GM18511 (cell line): ENCODE data around the gene POLA1.

Experiments
- ATAC-seq: cut with Tn5 transposase; IDR thresholded peaks from one replicate; pipeline ENCODE4 v1.9.1; 2021; ENCODE audit warnings: mild to moderate bottlenecking, moderate library complexity; ENCODE audit not compliant: unreplicated experiment

Gene POLA1

DNA sequence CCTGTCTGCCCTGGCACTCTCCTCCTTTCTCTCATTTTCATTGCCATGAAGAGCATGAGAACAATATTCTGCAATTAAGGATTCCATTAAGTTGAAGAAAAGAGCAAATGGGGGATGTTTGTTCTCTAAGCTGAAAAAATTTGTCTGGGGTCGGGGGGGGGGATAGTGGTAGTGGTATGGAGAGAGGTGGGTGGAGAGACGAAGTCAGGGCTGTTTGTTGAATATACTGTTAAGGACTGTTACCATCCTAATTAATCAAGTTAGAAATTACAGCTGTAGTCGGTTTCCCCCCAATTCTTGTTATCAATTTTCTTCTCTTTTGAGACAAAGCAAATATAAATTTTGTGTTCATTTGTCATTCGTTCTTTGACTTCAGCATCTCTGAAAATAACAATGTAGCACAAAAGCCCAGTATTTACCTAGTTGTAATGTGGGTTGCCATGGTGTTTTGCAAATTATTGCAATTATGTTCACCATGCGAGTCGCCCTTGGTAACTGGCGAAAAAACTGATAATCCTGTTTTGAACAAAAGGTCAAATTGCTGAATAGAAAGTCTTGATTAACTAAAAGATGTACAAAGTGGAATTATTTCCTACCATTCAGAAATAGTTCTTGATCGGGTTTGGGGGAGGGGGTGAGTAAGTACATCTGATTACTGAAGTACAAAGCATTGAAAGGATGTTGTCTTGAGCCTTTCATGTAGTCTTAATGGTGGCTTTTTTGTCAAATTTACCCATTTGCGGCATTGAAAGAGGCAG lies 183.0 kb downstream of the POLA1 start:
- ATAC-seq: no peak

DNA sequence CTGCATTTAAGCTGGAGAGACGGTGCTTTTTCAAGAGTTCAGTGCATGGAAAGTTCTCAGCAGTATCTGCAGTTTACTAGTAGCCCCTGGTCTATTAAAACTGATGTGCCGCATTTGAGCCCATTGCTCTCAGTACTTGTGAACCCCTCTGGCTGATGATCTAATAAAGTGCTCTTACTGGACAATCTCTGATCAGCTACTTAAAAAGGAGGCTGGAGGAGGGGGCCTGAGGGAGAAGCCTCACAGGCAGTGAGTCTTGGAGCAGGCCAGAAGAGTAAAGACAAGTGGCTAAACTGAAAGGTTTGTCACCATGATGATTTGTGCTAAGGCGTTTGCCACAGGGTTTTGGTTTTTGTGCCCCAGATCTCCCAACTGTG lies 183.6 kb downstream of the POLA1 start:
- ATAC-seq: no peak

DNA sequence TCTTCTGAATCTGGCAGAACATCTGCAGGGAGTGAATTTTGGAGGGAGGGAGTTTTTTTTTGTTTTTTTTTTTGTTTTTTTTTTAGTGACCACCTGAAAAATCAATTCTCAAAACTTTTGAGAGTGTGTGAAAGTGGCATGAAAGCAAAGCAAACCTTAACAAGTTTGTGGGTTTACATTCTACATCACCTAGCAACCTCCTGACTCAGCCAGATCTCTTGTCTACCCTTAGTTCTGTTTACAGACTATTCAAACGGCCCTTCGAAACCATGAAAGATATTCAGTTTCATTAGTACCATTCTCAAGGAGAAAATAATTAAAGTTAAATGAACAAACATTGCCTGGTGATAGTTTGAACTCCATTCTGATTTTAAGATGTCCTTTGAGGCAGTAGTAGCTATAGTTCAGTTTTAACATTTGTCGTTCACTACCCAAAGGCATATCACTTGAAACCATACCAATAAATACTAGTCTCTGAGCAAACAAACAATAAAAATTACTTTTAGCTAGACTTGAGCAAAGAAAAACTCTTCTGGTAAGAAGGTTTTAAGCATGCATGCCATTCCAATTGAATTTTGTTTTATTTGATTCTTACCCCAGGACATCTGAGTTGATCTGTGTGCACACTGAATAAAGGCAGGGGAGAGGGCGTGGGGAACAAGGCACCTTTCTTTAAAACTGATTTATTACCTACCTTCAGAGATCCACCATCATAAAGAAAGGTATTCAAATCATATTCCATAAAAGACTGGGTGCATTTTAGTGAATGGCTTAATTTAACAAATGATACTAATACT lies 184.3 kb downstream of the POLA1 start:
- no peak for ATAC-seq

DNA sequence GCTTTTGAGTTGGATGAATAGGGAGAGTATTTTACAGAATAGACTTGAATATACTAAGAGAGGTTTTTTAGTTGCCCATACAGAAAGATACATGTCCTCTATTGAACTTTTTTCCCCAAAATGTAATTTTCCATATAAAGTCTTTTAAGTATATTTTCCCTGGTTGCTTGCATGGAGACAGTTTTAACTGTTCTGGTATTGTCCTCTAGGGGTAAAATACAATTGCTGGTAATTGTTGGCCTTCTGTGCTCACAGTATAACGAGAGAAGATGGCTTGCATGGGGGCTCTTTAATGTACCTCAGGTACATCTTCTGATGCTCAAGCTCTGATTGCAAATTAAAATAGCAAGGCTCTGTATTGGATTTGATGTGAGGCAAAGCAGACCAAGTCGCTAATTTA lies 186.0 kb downstream of the POLA1 start:
- no peak for ATAC-seq

DNA sequence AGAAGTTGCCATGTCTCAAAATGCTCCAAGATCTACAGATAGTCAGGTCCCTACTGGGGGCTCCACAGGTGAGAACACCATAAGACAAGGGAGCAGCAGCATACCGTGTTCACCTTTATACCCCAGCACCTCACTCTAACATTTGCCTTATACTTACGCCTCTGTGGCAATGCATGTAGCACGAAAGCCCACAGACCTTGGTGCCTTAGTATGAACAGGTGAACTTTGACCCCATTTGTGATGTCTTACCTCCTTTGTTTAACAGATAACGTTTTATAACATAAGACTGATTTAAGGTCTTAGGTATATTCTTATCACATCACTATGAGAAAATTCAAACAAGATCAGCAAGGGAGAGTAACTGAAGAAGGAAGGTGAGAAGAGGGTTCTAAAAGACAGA lies 193.2 kb downstream of the POLA1 start:
- ATAC-seq: no peak

DNA sequence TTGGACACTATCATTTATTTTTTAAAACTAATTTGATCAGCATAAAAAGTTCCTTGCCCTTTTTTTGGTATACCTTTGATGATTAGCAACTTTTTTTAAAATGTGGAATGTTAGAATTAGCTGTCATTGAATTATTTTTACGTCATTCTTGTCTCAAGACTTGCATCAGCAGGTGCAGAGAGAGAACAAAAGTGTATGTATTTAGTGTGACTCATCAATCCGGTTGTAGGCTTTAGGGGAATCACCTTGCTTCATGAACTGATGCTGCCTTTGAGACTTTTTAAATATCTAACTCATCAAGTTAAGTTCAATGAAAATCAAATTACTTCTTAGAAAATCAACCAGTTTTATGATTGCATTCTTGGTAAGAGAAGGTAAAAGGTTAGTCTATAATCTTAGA lies 197.0 kb downstream of the POLA1 start:
- ATAC-seq: no peak

DNA sequence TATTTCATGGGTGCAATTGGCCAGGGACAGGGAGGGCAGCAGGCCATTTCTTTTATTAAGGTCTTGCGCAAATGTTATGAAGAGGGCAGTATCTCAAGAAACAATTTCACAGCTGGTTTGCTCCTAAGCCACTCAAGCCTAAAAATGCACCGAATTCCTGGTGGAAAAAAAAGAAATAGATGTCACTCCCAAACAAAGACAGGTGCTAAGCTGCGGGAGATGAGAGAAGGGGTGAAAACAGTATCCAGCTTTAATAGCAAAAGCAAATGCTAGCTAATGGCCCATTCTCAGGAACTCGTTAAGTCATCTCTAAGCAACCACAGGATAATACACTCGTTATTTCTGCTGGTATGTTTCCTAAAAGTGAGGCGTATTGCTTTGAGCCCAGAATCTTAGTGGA lies 205.7 kb downstream of the POLA1 start:
- ATAC-seq: no peak

DNA sequence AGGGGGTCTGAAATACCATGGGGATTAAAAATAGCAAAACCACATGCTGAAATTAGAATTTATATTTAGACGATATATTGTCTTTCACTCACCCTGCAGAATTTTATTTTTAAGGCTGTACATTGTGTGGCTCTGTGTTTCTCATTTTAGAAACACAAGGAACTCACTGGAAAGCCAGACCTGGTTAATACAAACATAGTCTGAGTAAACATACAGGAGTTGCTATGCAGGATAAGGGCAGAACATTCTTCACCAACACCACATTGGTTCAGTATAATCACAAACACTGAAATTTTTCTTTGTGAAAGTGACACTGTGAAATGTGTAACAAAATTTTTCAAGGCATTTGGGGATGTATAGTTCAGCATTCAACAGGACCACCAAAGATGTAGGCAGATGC lies 206.5 kb downstream of the POLA1 start:
- no peak for ATAC-seq

DNA sequence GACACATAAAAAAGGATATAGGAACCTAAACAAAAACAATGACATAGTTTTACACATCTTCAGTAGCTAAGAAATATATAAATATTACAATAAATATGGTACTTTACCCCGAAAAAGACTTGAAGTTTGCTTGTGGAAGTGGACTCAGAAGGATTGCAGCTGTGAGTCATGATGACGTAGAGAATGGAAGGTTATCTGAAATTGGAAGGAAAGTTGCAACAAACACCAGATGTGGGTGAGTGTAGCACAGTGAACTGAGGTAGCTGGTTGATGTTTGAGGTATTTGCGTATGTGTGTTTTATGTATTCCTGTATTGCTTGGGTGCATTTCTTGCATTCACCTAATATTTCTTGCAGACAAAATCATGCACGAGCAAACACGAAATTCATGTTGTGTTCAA lies 209.1 kb downstream of the POLA1 start:
- ATAC-seq: no peak

DNA sequence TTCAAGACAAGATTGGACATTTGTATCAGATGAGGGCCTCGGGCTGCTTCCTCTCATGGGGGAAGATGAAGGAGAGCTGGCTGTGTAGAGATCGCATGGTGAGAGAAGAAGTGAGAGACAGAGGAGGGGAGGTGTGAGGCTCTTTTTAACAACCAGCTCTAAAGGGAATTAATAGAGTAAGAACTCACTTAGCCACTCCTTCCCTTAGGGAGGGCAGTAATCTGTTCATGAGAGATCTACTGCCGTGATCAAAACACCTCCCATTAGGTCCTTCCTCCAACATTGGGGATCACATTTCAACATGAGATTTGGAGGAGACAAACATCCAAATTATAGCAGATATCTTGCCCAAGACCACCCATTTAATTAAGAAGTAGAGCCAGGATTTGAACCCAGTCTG lies 225.0 kb downstream of the POLA1 start:
- no peak for ATAC-seq

DNA sequence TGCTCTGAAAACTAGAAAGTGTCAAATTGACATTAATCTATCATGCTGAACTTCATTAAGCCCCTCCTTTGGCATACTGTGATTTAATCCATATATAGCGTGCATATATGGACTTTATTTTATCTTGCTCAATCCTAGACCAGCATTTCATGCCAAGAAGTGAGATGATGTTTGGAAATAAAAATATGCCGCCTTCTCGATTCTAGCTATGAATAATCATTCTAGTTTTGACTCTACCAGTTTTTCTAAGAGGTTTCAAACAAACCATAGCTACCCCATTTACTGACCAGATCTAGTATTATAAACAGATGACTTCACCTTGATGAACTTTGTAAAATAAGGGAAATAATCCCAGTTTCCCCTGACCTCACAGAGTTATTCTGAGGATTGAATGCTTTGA lies 227.1 kb downstream of the POLA1 start:
- no peak for ATAC-seq

DNA sequence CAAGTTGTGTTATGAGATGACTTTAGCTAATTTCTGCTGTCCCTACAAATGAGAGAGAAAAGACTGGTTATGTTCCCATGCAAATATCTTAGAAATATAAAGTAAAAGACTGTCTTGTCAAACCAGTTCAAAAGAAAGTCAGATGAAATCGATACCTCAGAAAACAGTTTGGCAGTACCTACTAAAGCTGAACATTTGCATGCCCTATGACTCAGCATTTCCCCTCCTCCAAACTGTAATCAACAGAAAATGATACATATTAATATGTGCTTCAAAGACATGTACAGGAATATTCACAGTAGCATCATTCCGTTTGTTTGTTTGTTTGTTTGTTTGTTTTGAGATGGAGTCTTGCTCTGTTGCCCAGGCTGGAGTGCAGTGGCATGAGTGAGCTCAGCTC lies 231.7 kb downstream of the POLA1 start:
- ATAC-seq: no peak

DNA sequence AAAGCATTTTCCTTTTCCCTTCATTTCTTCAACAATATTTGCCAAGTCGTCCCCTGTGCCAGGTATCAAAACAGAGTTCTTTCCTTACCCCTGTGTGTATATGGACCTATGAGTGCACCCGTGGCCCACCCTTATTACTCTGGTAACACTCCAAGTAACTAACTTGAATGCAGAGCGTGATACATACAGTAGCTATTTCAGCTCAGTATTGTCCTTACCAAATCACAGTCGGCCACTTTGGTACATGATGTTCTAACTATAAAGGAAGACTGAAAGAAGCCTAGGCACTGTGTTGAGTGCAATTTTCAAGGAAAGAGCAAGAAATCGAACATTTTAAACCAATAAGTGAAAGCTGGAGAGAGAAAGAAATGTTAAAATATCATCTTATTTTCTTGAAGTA lies 233.7 kb downstream of the POLA1 start:
- ATAC-seq: no peak

DNA sequence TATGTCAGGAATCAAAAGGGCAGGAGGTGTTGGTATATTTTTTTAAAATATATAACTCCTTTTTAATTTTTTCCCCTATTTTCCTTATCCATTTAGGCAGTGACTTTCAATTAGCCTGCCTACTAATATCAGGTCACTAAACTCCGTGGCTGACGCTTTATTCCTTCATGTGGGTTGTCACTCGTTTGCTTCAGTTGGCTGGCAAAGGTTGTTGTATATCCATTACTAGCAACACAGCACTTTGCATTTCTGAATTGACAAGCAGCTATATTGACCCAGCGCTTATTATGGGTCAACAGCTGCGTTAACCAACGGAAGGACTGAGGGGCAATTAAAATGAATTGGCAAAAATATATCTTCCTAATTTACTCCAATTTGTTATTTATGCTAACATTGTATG lies 234.4 kb downstream of the POLA1 start:
- no peak for ATAC-seq

DNA sequence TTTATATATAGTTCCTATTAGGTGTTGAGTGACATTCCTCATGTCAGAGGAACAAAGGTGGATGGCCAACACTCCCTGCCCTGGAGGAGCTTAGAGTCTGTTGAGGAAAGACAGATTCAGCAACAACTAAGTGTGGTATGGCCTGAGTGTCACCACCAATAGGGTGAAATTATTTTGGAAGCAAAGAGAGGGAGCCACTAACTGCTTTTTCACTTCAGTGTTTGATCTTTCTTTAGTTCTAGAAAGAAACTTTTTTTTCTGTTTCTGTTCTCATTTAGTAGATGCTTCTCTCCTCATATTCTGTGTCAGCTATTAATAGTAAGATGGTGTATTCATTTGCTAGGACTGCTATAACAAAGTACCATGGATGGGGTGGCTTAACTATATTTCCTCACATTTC lies 240.6 kb downstream of the POLA1 start:
- ATAC-seq: no peak

DNA sequence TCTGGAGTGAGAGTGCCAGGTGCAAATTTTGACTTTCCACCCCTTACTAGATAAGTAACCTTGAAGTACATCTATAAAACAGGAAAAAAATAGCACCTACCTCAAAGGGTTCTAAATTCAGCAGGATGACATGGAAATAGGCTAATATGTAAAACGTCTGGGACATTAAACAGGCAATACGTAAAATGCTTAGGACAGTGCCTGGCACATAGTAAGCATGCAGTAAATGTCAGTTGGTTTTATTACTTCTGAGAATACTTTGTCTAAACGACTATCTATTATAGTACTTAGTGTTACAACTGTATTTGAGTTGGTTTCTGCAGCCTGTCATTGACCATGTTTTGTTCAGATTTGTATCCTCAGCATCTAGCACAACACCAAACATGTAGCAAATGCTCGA lies 251.3 kb downstream of the POLA1 start:
- ATAC-seq: no peak

DNA sequence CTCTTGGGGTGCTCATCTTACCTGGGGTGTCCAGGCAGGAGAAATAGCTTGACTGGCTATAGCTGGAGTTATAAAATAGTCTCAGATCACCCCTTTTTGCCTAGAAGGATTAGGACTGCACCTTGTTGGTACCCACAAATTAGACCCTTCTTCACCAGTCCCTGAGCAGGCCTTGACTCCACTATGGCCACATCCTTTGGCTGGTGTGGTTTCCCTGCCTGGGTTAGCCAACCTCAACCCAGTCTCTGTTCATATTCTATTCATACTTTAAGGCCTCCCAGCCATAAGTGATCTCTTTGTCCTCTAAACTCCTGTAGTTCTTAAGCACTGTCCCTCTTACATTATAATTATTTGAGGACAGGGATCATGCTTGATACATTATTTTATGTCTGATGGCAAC lies 252.7 kb downstream of the POLA1 start:
- no peak for ATAC-seq

DNA sequence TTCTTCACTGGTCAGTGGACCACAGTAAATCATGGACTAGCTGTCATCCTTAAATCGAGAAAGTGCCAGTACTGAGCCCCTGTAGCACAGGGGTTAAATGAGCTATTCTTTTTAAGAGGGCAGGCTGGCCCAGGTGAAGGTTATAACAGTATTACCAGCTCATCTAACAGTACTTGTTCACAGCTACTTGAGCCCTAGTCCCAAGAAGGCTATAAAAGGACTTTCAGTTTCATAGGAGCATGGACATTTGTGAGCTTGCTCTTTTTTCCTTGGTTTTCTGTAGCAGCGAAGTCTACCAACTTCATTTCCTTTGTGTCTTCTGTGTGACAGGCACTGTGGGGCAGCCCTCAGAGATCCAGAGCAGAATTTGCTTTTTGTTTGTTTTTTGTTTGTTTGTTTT lies 261.0 kb downstream of the POLA1 start:
- no peak for ATAC-seq

DNA sequence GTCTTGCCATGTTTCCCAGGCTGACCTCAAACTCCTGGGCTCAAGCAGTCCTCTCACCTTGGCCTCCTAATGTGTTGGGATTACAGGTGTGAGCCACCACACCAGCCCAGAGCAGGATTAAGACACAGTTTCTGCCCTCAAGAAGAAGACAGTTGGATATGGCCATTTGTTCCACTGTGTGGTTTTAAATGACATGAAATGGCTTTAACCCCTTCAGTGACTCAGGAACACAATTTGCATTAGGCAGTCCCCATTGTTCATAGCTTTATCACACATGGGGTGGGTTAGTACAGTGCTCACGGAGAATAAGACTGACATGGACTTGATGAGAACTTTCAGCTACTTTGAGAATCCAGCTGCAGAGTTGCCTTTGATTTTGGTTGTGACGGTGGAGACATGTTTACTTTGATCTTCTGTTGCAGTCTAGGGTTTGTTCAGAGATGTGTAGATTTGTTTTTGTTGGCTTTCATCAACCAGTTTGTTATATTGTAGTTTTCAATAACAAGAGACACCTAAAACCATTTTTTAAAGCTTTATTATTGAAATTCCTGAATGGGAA lies 261.7 kb downstream of the POLA1 start:
- no peak for ATAC-seq

DNA sequence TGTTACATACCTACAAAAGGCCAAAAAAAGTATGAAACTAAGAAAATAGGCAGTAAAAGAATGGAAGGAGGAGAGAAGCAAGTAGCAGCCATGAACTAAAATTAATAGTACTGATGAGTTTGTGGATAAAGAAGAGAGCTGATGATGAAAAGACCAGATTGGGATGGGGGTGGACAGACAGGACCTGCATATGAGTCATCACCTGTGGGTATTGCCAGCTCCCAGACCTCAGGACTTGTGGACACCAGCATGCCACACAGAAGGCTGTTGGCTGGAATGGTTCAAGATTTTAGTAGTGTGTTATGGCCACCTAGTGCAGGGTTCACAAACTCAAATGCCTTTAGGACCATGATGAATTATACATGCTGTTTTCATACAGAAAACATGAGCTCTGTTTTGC lies 263.1 kb downstream of the POLA1 start:
- no peak for ATAC-seq

DNA sequence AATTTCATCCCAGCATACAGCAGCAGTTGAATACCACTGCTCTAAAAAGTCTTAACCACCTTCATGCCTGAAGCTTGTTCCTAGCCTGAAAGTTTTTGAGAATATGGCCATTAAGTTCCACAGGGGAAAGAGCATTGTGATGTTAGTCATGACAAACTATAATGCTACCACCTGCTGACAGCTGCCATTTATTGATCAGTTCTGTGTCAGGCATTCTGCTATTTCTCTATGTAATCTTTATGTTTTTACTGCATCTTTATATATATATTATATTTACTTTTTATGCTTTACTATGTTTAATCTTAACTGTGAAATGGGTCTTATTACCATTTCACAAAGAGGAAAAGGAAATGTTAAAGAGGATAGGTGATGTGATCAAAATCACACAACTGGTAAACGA lies 268.1 kb downstream of the POLA1 start:
- ATAC-seq: no peak

DNA sequence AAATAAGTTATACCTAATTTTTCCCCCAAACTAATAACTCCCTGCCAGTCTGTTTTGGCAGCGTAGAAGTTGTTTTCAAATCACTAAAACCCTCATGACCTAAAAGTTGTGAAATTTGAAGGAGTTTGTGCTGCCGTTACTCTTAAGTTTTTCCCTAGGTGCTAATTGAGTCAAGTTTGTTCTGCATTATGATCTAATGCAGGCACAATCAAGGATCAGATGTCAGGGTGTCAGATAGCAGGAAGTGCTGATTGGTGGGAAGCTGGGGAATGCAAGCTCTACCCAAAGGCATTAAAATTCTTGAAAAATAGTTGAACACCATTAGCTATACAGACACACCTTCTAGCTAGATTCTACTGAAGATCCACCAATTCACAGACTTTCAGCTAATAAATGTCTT lies 270.1 kb downstream of the POLA1 start:
- ATAC-seq: no peak
